MM.1S (cell line): Measurements from ENCODE around the gene NFKBIA.

Experiments used
- EZH2 ChIP-seq: fragments of 300-600 bp; sonication (generic); optimal IDR thresholded peaks from 2 replicates; pipeline ENCODE3; 2017; ENCODE audit warnings: low read depth, mild to moderate bottlenecking, antibody characterized with exemption, low read length, mixed read lengths
- EZH2phosphoT487 ChIP-seq: fragments of 300-600 bp; sonication (generic); IDR thresholded peaks from 2 replicates; pipeline ENCODE4 v1.6.1; 2018; ENCODE audit warnings: antibody characterized with exemption, low read length
- TF ChIP-seq, protein P1 (sequence below): fragments of 300-600 bp; sonication (generic); IDR thresholded peaks from 2 replicates; pipeline ENCODE4 v1.5.1; 2016; ENCODE audit warnings: antibody characterized with exemption, low read length, mixed read lengths

DNA sequence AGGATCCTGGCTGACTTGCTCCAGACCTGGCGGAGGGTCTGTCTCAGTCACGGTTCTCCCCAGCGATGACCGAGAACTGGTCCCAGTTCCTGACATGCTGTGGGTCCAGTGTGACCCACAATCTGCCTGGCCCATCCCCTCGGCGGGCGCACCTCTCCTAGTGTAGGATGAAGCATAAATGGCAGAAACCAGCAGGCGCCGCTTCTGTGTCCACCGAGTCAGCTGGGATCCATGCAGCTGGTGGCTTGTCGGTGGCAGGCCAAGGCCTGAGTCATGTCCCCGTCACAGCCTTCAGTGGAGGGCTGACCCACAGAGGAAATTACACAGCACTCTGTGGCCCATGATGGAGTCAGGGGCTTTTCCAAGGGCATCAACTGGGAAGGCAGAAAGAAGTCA is 38.5 kb downstream of the NFKBIA start:
- TF ChIP-seq, protein P1, sequence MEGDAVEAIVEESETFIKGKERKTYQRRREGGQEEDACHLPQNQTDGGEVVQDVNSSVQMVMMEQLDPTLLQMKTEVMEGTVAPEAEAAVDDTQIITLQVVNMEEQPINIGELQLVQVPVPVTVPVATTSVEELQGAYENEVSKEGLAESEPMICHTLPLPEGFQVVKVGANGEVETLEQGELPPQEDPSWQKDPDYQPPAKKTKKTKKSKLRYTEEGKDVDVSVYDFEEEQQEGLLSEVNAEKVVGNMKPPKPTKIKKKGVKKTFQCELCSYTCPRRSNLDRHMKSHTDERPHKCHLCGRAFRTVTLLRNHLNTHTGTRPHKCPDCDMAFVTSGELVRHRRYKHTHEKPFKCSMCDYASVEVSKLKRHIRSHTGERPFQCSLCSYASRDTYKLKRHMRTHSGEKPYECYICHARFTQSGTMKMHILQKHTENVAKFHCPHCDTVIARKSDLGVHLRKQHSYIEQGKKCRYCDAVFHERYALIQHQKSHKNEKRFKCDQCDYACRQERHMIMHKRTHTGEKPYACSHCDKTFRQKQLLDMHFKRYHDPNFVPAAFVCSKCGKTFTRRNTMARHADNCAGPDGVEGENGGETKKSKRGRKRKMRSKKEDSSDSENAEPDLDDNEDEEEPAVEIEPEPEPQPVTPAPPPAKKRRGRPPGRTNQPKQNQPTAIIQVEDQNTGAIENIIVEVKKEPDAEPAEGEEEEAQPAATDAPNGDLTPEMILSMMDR = no peak
- TF ChIP-seq EZH2 = no peak
- TF ChIP-seq EZH2phosphoT487 = no peak
